Astrocyte (in vitro differentiated cells and primary cell): ENCODE measurements around the gene RHOB. TPM values are rescaled to one million over a fixed set of nuclear protein-coding genes. Genes with fewer than 3 reads are reported as not detected.
"Not testable (repeated sequence)": the region's sequence is repeated elsewhere in the genome, so short reads cannot be mapped to it uniquely, and the experiment has no call there.

Source experiments
- DNase-seq: peaks from one replicate; pipeline ENCODE4 v3.0.0-alpha.2; 2010; ENCODE audit warnings: low read depth
- FAIRE-seq: peaks from 2 replicates; lab custom pipeline; 2011; peaks lifted over from hg19 to GRCh38; lab: Jason Lieb, UNC
- H2AFZ ChIP-seq: 2 replicates; pipeline ENCODE4 v1.6.0; 2012; ENCODE audit warnings: low read depth, low read length, inconsistent platforms
- H3K27ac ChIP-seq: 2 replicates; pipeline ENCODE4 v1.5.1; 2011; ENCODE audit warnings: low read depth, low read length, inconsistent platforms
- H3K27me3 ChIP-seq: 2 replicates; pipeline ENCODE4 v1.6.0; 2011; ENCODE audit warnings: low read length, inconsistent platforms; ENCODE audit not compliant: insufficient read depth
- H3K36me3 ChIP-seq: 2 replicates; pipeline ENCODE4 v1.5.1; 2011; ENCODE audit warnings: low read length, inconsistent platforms; ENCODE audit not compliant: insufficient read depth
- H3K4me1 ChIP-seq: 2 replicates; pipeline ENCODE4 v1.5.1; 2011; ENCODE audit warnings: low read length, inconsistent platforms; ENCODE audit not compliant: insufficient read depth
- H3K4me2 ChIP-seq: 2 replicates; pipeline ENCODE4 v1.6.0; 2012; ENCODE audit warnings: low read length, inconsistent platforms
- H3K4me3 ChIP-seq: 2 replicates; pipeline ENCODE4 v1.5.1; 2011; ENCODE audit warnings: low read depth, mild to moderate bottlenecking, low read length, inconsistent platforms; ENCODE audit not compliant: insufficient read depth
- H3K79me2 ChIP-seq: 2 replicates; pipeline ENCODE4 v1.6.0; 2012; ENCODE audit warnings: mild to moderate bottlenecking, low read length, inconsistent platforms; ENCODE audit not compliant: insufficient read depth
- H3K9ac ChIP-seq: 2 replicates; pipeline ENCODE4 v1.6.0; 2012; ENCODE audit warnings: mild to moderate bottlenecking, low read length, inconsistent platforms
- H3K9me3 ChIP-seq: 2 replicates; pipeline ENCODE4 v1.5.1; 2012; ENCODE audit warnings: low read depth, mild to moderate bottlenecking, low read length, inconsistent platforms; ENCODE audit not compliant: insufficient read depth
- H4K20me1 ChIP-seq: 2 replicates; pipeline ENCODE4 v1.6.0; 2012; ENCODE audit warnings: low read length, inconsistent platforms; ENCODE audit not compliant: insufficient read depth
- H3K27ac Mint-ChIP-seq: one replicate; pipeline ENCODE4 v1.8.0; 2021; ENCODE audit warnings: mild to moderate bottlenecking, mixed read lengths; ENCODE audit not compliant: unreplicated experiment
- H3K27me3 Mint-ChIP-seq: one replicate; pipeline ENCODE4 v1.8.0; 2021; ENCODE audit warnings: low read depth, mixed read lengths; ENCODE audit not compliant: unreplicated experiment
- H3K36me3 Mint-ChIP-seq: one replicate; pipeline ENCODE4 v1.8.0; 2021; ENCODE audit warnings: low read depth, mixed read lengths; ENCODE audit not compliant: unreplicated experiment
- H3K4me1 Mint-ChIP-seq: one replicate; pipeline ENCODE4 v1.8.0; 2021; ENCODE audit warnings: low read depth, mixed read lengths; ENCODE audit not compliant: unreplicated experiment
- H3K4me3 Mint-ChIP-seq: one replicate; pipeline ENCODE4 v1.8.0; 2021; ENCODE audit warnings: mild to moderate bottlenecking, moderate library complexity, mixed read lengths; ENCODE audit not compliant: unreplicated experiment
- H3K9me3 Mint-ChIP-seq: one replicate; pipeline ENCODE4 v1.8.0; 2021; ENCODE audit warnings: mild to moderate bottlenecking, mixed read lengths; ENCODE audit not compliant: unreplicated experiment
- CTCF ChIP-seq: IDR thresholded peaks from 2 replicates; pipeline ENCODE4 v1.5.1; 2011; ENCODE audit warnings: low read depth, mild to moderate bottlenecking, inconsistent platforms, low read length, moderate library complexity; ENCODE audit not compliant: insufficient read depth
- EZH2 ChIP-seq: IDR thresholded peaks from 2 replicates; pipeline ENCODE4 v1.6.1; 2012; ENCODE audit warnings: mild to moderate bottlenecking, low read length, inconsistent platforms; ENCODE audit not compliant: insufficient read depth
- total RNA-seq: library from RNA; stranded (reverse); gene quantifications from 2 replicates; pipeline ENCODE4 v1.2.1, GENCODE V29; 2021

RHOB gene
- total RNA-seq, 1 donor from 2014 or later, result 161 TPM

- H3K4me3 Mint-ChIP-seq, result no peak overlapping the region
- peak overlapping the region; percentile 18 for H3K27ac Mint-ChIP-seq
- Histone ChIP-seq H3K4me2 (peak overlapping the region; percentile 67), H3K4me1 (peaks cover 53% of the 10 kb centered on the region), H3K27me3 (no peaks in the 10 kb centered on the region), H3K4me3 (no peak overlapping the region), H3K79me2 (no peaks in the 10 kb centered on the region), H2AFZ (no peak overlapping the region), H4K20me1 (no peaks in the 10 kb centered on the region), H3K9ac (peak overlapping the region; percentile 54), H3K36me3 (no peaks in the 10 kb centered on the region), H3K9me3 (no peaks in the 10 kb centered on the region), H3K27ac (peak overlapping the region; percentile 78)
- no peaks in the 10 kb centered on the region for H3K36me3 Mint-ChIP-seq
- FAIRE-seq (no peak), DNase-seq (peak; percentile 99)
- H3K27me3 Mint-ChIP-seq, result no peaks in the 10 kb centered on the region
- TF ChIP-seq CTCF (no peak), EZH2 (no peak)
- H3K9me3 Mint-ChIP-seq, result no peaks in the 10 kb centered on the region
- peaks cover 54% of the 10 kb centered on the region for H3K4me1 Mint-ChIP-seq
These were observed 43.7 kb downstream of the RHOB start for GRCh38 chr2:20490300-20491181.

GRCh38 chr2:20491739-20492531 lies 45.1 kb downstream of the RHOB start:
- no peaks in the 10 kb centered on the region for H4K20me1 ChIP-seq
- no peak overlapping the region for H2AFZ ChIP-seq
- Mint-ChIP-seq H3K27ac (no peak overlapping the region), H3K9me3 (no peaks in the 10 kb centered on the region), H3K4me3 (no peak overlapping the region), H3K4me1 (peaks cover 63% of the 10 kb centered on the region), H3K36me3 (no peaks in the 10 kb centered on the region), H3K27me3 (peaks cover 4% of the 10 kb centered on the region)
- H3K36me3 ChIP-seq, result no peaks in the 10 kb centered on the region
- no peak for TF ChIP-seq CTCF
- no peak for TF ChIP-seq EZH2
- H3K4me2 ChIP-seq, result peak overlapping the region; percentile 8
- no peaks in the 10 kb centered on the region for H3K9me3 ChIP-seq
- H3K79me2 ChIP-seq, result no peaks in the 10 kb centered on the region
- H3K4me1 ChIP-seq, result peaks cover 62% of the 10 kb centered on the region
- FAIRE-seq (no peak), DNase-seq (no peak)
- no peaks in the 10 kb centered on the region for H3K27me3 ChIP-seq
- no peak overlapping the region for H3K9ac ChIP-seq
- no peak overlapping the region for H3K4me3 ChIP-seq
- H3K27ac ChIP-seq, result peak overlapping the region; percentile 78

- H3K27me3 ChIP-seq, H3K27me3 Mint-ChIP-seq, H3K9me3 ChIP-seq, H3K36me3 ChIP-seq, H3K4me2 ChIP-seq, H3K27ac Mint-ChIP-seq, H4K20me1 ChIP-seq, H3K79me2 ChIP-seq, H3K9ac ChIP-seq, H3K9me3 Mint-ChIP-seq, H2AFZ ChIP-seq, FAIRE-seq, H3K36me3 Mint-ChIP-seq, H3K27ac ChIP-seq, H3K4me3 Mint-ChIP-seq, DNase-seq, H3K4me3 ChIP-seq: not testable (repeated sequence)
- peaks cover 51% of the 10 kb centered on the region for H3K4me1 ChIP-seq
- H3K4me1 Mint-ChIP-seq, result peaks cover 53% of the 10 kb centered on the region
These were observed 46.2 kb downstream of the RHOB start for GRCh38 chr2:20493095-20493494.
